H1 (cell line): Measurements from ENCODE around the gene CAMK2G. TPM values are rescaled to one million over a fixed set of nuclear protein-coding genes. Genes with fewer than 3 reads are reported as not detected.

Experiments used
- HDAC2 ChIP-seq, 2 experiments: fragments of 300-600 bp in 1 of 2; sonication (generic) in 1 of 2; IDR thresholded peaks; 2 replicates each; pipeline ENCODE4 v1.6.1; 2011 to 2012; ENCODE audit warnings: low read depth in 2 of 2, low read length in 2 of 2, mild to moderate bottlenecking in 2 of 2, moderate library complexity in 2 of 2, borderline replicate concordance in 1 of 2, inconsistent platforms in 1 of 2
- NANOG ChIP-seq: IDR thresholded peaks from 2 replicates; pipeline ENCODE4 v1.6.1; 2011; ENCODE audit warnings: low read length, low read depth, mild to moderate bottlenecking, inconsistent platforms; ENCODE audit not compliant: insufficient read depth, poor library complexity, severe bottlenecking
- ZNF274 ChIP-seq: IDR thresholded peaks from 2 replicates; pipeline ENCODE4 v1.7.0; 2012; ENCODE audit warnings: low read length, borderline replicate concordance; ENCODE audit errors: extremely low read depth
- polyA plus RNA-seq, 7 experiments: library from polyadenylated mRNA; depleted of rRNA in 3 of 7; stranded (reverse) in 5 of 7; unstranded in 2 of 7; fragments of >200 nt in 5 of 7; fragments of 200-250 nt in 2 of 7; gene quantifications; 1 replicate in 5 of 7; 2 replicates in 1 of 7; 4 replicates in 1 of 7; pipeline versions ENCODE4 v1.2.1 to v1.2.3, GENCODE V29; 2011 to 2013; ENCODE audit warnings: missing spikeins in 2 of 7, mixed read lengths in 2 of 7
- total RNA-seq: library from RNA; stranded (reverse); fragmentation: NEBNext Ultra II Directional; extraction: Animal tissue kit (Norgen Biotek cat#: 25700); gene quantifications from 2 replicates; pipeline ENCODE4 v1.2.1, GENCODE V29; 2021
- TF ChIP-seq, protein P1 (sequence below): fragments of 300-600 bp; sonication (generic); IDR thresholded peaks from 2 replicates; pipeline ENCODE4 v1.7.1; 2012; ENCODE audit warnings: low read length, moderate library complexity, mild to moderate bottlenecking, inconsistent platforms; ENCODE audit not compliant: insufficient replicate concordance
- TF ChIP-seq, protein P2 (sequence below), 3 experiments: IDR thresholded peaks; 1 replicate in 2 of 3; 2 replicates in 1 of 3; pipeline versions ENCODE4 v1.5.1 to v1.6.1; 2011; ENCODE audit warnings: low read length in 3 of 3, mild to moderate bottlenecking in 3 of 3, inconsistent platforms in 2 of 3, low read depth in 1 of 3, moderate library complexity in 1 of 3; ENCODE audit not compliant: insufficient read depth in 1 of 3; ENCODE audit errors: control extremely low read depth in 1 of 3

CAMK2G gene
- total and polyA plus RNA-seq, 2 of the 8 experiments (the other 6 are each of a cell fraction or from before 2014, with no cell fraction given) = 28.9 to 31.7 TPM

DNA sequence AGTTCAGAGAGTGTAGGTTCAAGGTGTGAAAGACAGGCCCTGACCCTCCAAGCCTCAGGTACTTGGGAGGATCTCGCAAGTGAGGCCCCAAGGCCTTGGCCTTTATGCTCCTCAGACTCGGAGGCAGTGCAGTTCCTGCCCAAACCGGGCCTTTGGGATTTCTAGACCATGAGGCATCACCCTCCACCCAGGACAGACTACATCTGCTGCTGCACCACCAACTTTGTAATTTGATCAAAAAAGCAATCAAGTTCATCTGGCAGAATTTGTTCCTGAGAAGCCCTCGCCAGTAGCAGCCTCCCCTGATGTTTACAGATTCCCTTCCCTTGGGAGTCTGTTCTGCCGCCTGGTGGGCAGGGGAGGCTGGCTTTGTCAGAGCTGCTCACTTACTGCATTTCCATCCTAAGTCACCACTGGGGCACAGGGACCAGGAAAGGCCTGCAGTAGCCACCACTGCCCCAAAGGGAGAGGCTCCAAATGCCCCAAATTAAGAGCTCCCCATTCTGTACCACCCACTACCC, 2.1 kb downstream of the CAMK2G start (continued):
- TF ChIP-seq, protein P1, sequence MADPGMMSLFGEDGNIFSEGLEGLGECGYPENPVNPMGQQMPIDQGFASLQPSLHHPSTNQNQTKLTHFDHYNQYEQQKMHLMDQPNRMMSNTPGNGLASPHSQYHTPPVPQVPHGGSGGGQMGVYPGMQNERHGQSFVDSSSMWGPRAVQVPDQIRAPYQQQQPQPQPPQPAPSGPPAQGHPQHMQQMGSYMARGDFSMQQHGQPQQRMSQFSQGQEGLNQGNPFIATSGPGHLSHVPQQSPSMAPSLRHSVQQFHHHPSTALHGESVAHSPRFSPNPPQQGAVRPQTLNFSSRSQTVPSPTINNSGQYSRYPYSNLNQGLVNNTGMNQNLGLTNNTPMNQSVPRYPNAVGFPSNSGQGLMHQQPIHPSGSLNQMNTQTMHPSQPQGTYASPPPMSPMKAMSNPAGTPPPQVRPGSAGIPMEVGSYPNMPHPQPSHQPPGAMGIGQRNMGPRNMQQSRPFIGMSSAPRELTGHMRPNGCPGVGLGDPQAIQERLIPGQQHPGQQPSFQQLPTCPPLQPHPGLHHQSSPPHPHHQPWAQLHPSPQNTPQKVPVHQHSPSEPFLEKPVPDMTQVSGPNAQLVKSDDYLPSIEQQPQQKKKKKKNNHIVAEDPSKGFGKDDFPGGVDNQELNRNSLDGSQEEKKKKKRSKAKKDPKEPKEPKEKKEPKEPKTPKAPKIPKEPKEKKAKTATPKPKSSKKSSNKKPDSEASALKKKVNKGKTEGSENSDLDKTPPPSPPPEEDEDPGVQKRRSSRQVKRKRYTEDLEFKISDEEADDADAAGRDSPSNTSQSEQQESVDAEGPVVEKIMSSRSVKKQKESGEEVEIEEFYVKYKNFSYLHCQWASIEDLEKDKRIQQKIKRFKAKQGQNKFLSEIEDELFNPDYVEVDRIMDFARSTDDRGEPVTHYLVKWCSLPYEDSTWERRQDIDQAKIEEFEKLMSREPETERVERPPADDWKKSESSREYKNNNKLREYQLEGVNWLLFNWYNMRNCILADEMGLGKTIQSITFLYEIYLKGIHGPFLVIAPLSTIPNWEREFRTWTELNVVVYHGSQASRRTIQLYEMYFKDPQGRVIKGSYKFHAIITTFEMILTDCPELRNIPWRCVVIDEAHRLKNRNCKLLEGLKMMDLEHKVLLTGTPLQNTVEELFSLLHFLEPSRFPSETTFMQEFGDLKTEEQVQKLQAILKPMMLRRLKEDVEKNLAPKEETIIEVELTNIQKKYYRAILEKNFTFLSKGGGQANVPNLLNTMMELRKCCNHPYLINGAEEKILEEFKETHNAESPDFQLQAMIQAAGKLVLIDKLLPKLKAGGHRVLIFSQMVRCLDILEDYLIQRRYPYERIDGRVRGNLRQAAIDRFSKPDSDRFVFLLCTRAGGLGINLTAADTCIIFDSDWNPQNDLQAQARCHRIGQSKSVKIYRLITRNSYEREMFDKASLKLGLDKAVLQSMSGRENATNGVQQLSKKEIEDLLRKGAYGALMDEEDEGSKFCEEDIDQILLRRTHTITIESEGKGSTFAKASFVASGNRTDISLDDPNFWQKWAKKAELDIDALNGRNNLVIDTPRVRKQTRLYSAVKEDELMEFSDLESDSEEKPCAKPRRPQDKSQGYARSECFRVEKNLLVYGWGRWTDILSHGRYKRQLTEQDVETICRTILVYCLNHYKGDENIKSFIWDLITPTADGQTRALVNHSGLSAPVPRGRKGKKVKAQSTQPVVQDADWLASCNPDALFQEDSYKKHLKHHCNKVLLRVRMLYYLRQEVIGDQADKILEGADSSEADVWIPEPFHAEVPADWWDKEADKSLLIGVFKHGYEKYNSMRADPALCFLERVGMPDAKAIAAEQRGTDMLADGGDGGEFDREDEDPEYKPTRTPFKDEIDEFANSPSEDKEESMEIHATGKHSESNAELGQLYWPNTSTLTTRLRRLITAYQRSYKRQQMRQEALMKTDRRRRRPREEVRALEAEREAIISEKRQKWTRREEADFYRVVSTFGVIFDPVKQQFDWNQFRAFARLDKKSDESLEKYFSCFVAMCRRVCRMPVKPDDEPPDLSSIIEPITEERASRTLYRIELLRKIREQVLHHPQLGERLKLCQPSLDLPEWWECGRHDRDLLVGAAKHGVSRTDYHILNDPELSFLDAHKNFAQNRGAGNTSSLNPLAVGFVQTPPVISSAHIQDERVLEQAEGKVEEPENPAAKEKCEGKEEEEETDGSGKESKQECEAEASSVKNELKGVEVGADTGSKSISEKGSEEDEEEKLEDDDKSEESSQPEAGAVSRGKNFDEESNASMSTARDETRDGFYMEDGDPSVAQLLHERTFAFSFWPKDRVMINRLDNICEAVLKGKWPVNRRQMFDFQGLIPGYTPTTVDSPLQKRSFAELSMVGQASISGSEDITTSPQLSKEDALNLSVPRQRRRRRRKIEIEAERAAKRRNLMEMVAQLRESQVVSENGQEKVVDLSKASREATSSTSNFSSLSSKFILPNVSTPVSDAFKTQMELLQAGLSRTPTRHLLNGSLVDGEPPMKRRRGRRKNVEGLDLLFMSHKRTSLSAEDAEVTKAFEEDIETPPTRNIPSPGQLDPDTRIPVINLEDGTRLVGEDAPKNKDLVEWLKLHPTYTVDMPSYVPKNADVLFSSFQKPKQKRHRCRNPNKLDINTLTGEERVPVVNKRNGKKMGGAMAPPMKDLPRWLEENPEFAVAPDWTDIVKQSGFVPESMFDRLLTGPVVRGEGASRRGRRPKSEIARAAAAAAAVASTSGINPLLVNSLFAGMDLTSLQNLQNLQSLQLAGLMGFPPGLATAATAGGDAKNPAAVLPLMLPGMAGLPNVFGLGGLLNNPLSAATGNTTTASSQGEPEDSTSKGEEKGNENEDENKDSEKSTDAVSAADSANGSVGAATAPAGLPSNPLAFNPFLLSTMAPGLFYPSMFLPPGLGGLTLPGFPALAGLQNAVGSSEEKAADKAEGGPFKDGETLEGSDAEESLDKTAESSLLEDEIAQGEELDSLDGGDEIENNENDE = no peak
- TF ChIP-seq HDAC2 (IDR thresholded peaks at IDR 0.05; ENCODE audit: borderline replicate concordance in 1 of 2, low read depth in 2 of 2, low read length in 2 of 2) (no peak), NANOG (no peak), ZNF274 (no peak)
- TF ChIP-seq, protein P2, sequence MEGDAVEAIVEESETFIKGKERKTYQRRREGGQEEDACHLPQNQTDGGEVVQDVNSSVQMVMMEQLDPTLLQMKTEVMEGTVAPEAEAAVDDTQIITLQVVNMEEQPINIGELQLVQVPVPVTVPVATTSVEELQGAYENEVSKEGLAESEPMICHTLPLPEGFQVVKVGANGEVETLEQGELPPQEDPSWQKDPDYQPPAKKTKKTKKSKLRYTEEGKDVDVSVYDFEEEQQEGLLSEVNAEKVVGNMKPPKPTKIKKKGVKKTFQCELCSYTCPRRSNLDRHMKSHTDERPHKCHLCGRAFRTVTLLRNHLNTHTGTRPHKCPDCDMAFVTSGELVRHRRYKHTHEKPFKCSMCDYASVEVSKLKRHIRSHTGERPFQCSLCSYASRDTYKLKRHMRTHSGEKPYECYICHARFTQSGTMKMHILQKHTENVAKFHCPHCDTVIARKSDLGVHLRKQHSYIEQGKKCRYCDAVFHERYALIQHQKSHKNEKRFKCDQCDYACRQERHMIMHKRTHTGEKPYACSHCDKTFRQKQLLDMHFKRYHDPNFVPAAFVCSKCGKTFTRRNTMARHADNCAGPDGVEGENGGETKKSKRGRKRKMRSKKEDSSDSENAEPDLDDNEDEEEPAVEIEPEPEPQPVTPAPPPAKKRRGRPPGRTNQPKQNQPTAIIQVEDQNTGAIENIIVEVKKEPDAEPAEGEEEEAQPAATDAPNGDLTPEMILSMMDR (IDR thresholded peaks at IDR 0.05; ENCODE audit: control extremely low read depth in 1 of 3, insufficient read depth in 1 of 3, low read depth in 1 of 3, low read length in 3 of 3) = peak in 2 of 3 experiments; percentile 18 to 24; a peak in 2 of 4 replicates
